DND-41 (cell line): ENCODE data around the gene GID8.

Experiments
- EZH2 ChIP-seq: IDR thresholded peaks from 3 replicates; pipeline ENCODE4 v1.6.1; 2012; ENCODE audit warnings: borderline replicate concordance, low read depth, mild to moderate bottlenecking, moderate library complexity, low read length, inconsistent platforms; ENCODE audit not compliant: severe bottlenecking
- TF ChIP-seq, protein P1 (sequence below): IDR thresholded peaks from 2 replicates; pipeline ENCODE4 v1.5.1; 2012; ENCODE audit warnings: borderline replicate concordance, low read length, moderate library complexity, mild to moderate bottlenecking; ENCODE audit not compliant: poor library complexity, severe bottlenecking; ENCODE audit errors: extremely low read depth

DNA sequence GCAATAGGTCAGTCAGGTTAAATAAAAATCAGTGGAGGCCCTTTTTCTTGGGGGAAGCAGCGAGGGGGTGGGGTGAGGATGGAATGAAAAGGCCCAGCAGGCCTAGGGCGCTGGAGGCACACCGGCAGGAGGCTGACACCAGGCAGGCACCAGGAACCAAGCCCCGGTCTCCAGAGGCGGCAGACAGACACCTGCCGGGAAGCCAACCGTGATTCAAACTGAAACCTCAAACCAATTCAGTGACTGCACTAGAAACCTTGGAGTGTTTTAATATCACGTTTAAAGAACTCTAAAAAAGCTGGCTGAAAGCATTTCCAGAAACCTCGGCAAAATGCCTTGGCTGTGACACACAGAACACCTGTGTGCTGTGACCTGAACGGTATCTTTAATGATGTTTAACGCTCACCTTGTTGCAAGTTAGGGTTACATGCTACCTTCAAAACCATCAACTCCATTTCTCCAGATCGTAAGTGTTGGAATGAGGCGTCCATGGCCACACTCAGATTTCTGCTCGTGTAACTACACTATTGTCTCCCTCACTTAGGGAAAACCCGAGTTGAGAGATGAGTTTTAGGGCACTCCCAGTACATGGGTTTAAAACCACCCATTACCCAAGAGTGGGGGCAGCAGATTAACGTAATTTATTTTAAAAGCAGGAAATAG, 38.8 kb upstream of the GID8 start:
- TF ChIP-seq, protein P1, sequence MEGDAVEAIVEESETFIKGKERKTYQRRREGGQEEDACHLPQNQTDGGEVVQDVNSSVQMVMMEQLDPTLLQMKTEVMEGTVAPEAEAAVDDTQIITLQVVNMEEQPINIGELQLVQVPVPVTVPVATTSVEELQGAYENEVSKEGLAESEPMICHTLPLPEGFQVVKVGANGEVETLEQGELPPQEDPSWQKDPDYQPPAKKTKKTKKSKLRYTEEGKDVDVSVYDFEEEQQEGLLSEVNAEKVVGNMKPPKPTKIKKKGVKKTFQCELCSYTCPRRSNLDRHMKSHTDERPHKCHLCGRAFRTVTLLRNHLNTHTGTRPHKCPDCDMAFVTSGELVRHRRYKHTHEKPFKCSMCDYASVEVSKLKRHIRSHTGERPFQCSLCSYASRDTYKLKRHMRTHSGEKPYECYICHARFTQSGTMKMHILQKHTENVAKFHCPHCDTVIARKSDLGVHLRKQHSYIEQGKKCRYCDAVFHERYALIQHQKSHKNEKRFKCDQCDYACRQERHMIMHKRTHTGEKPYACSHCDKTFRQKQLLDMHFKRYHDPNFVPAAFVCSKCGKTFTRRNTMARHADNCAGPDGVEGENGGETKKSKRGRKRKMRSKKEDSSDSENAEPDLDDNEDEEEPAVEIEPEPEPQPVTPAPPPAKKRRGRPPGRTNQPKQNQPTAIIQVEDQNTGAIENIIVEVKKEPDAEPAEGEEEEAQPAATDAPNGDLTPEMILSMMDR: no peak
- TF ChIP-seq EZH2: no peak
